Gastroesophageal sphincter (tissue), 4 donors: Measurements from ENCODE around the gene SLIT3. TPM values are rescaled to one million over a fixed set of nuclear protein-coding genes. Genes with fewer than 3 reads are reported as not detected.

Experiments used
- ATAC-seq: fragments of 150-250 bp; one replicate; pipeline ENCODE4 v1.9.1; 2016; ENCODE audit warnings: mild to moderate bottlenecking, moderate library complexity
- H3K27ac ChIP-seq, 4 donors: fragments of 200-600 bp; sonication (generic) in 3 of 4; 1 replicate in 3 of 4; 2 replicates in 1 of 4; pipeline ENCODE4 v1.5.1; 2016 to 2019
- H3K27me3 ChIP-seq: fragments of 200-600 bp; sonication (generic); one replicate; pipeline ENCODE4 v1.5.1; 2019
- H3K36me3 ChIP-seq, 2 donors: fragments of 200-600 bp; sonication (generic); one replicate each; pipeline ENCODE4 v1.5.1; 2019; ENCODE audit warnings: control low read depth in 1 of 2
- H3K4me1 ChIP-seq, 3 donors: fragments of 200-600 bp; sonication (generic); 1 replicate in 2 of 3; 2 replicates in 1 of 3; pipeline ENCODE4 v1.5.1; 2016 to 2019; ENCODE audit warnings: control low read depth in 2 of 3
- H3K4me3 ChIP-seq, 2 donors: fragments of 200-600 bp; sonication (generic); one replicate each; pipeline ENCODE4 v1.5.1; 2019; ENCODE audit warnings: mild to moderate bottlenecking in 1 of 2, moderate library complexity in 1 of 2
- H3K9me3 ChIP-seq, 3 donors: fragments of 200-600 bp; sonication (generic); one replicate each; pipeline ENCODE4 v1.5.1; 2017 to 2019; ENCODE audit warnings: control low read depth in 2 of 3
- CTCF ChIP-seq, 4 experiments: fragments of 200-600 bp in 2 of 4; fragments of 450-650 bp in 2 of 4; sonication (generic) in 1 of 4; IDR thresholded peaks; one replicate each; pipeline ENCODE4 v1.5.1; 2017 to 2019; ENCODE audit warnings: antibody characterized with exemption in 4 of 4, mild to moderate bottlenecking in 2 of 4, moderate library complexity in 2 of 4
- EP300 ChIP-seq: sonication (generic); formaldehyde crosslinking; IDR thresholded peaks from one replicate; pipeline ENCODE4 v1.6.1; 2017; ENCODE audit warnings: antibody characterized with exemption, mild to moderate bottlenecking
- POLR2A ChIP-seq, 2 donors: fragments of 450-650 bp; IDR thresholded peaks; one replicate each; pipeline ENCODE4 v1.6.1; 2017; ENCODE audit warnings: antibody characterized with exemption in 2 of 2, mild to moderate bottlenecking in 2 of 2, moderate library complexity in 1 of 2
- POLR2AphosphoS5 ChIP-seq: sonication (generic); formaldehyde crosslinking; IDR thresholded peaks from one replicate; pipeline ENCODE4 v1.6.1; 2017; ENCODE audit warnings: antibody characterized with exemption
- WGBS, 2 donors: methylation state at CpG; one replicate each; pipeline ENCODE4 v1.1.5; 2018; ENCODE audit warnings: low coverage in 1 of 2; 5-methylcytosine and 5-hydroxymethylcytosine counted together
- total RNA-seq, 4 donors: library from RNA; depleted of rRNA; stranded (reverse); fragments of >200 nt; gene quantifications; one replicate each; pipeline ENCODE4 v1.1.0, GENCODE V29; 2016

The SLIT3 gene
- total RNA-seq, 4 donors from 2014 or later, result 29.6 to 76.3 (median 31.1) TPM

GRCh38 chr5:168658394-168658793 is 642.5 kb downstream of the SLIT3 start:
- no peak for TF ChIP-seq POLR2AphosphoS5
- no peak for TF ChIP-seq POLR2A (IDR thresholded peaks at IDR 0.05)
- TF ChIP-seq CTCF (IDR thresholded peaks at IDR 0.05), result no peak
- no peak for TF ChIP-seq EP300
- no peak overlapping the region for H3K27ac ChIP-seq
- peaks cover 0 to 9% of the 10 kb centered on the region in 2 donors for H3K36me3 ChIP-seq
- H3K4me3 ChIP-seq, result no peak overlapping the region
- no peaks in the 10 kb centered on the region for H3K27me3 ChIP-seq
- ATAC-seq, result no peak
- WGBS, 2 donors, result 60 to 70% methylated on average over 1 of the region's 2 CpGs
- no peaks in the 10 kb centered on the region for H3K9me3 ChIP-seq
- H3K4me1 ChIP-seq, result peaks cover 0 to 24% (median 3%) of the 10 kb centered on the region in 3 donors

GRCh38 chr5:168656633-168657032 is 644.3 kb downstream of the SLIT3 start:
- H3K4me1 ChIP-seq, result peaks cover 0 to 24% (median 3%) of the 10 kb centered on the region in 3 donors
- no peaks in the 10 kb centered on the region for H3K27me3 ChIP-seq
- peaks cover 0 to 9% of the 10 kb centered on the region in 2 donors for H3K36me3 ChIP-seq
- no peak overlapping the region for H3K4me3 ChIP-seq
- TF ChIP-seq POLR2A (IDR thresholded peaks at IDR 0.05) (no peak), POLR2AphosphoS5 (peak; percentile 52)
- WGBS, 2 donors, result 37 to 67% methylated on average over 2 to 3 of the region's 3 CpGs
- no peaks in the 10 kb centered on the region for H3K9me3 ChIP-seq
- H3K27ac ChIP-seq, result no peak overlapping the region
- peak; percentile 66 for ATAC-seq

- 93 to 100% methylated on average over 5 of the region's 5 CpGs for WGBS, 2 donors
- no peak for ATAC-seq
These were observed 645.6 kb downstream of the SLIT3 start for GRCh38 chr5:168655316-168655715.

GRCh38 chr5:168654211-168654721 is 646.7 kb downstream of the SLIT3 start:
- ATAC-seq, result peak; percentile 28
- WGBS, 2 donors, result 17 to 37% methylated on average over 5 to 9 of the region's 10 CpGs
- no peak for TF ChIP-seq POLR2A (IDR thresholded peaks at IDR 0.05)
- Histone ChIP-seq H3K4me3 (no peak overlapping the region), H3K9me3 (no peaks in the 10 kb centered on the region), H3K36me3 (no peaks in the 10 kb centered on the region), H3K27ac (peak overlapping the region in 3 of 4 donors; percentile 20 to 41 (median 22)), H3K4me1 (peaks cover 0 to 24% (median 3%) of the 10 kb centered on the region in 3 donors), H3K27me3 (no peaks in the 10 kb centered on the region)

More at GRCh38 chr5:168655316-168655715, 645.6 kb downstream of the SLIT3 start:
- no peak overlapping the region for H3K27ac ChIP-seq
- peaks cover 0 to 24% (median 3%) of the 10 kb centered on the region in 3 donors for H3K4me1 ChIP-seq
- H3K9me3 ChIP-seq, result no peaks in the 10 kb centered on the region
- H3K27me3 ChIP-seq, result no peaks in the 10 kb centered on the region
- TF ChIP-seq CTCF (IDR thresholded peaks at IDR 0.05) (no peak), POLR2AphosphoS5 (no peak)
- no peaks in the 10 kb centered on the region for H3K36me3 ChIP-seq
- no peak overlapping the region for H3K4me3 ChIP-seq

GRCh38 chr5:168653626-168654025 is 647.3 kb downstream of the SLIT3 start:
- Histone ChIP-seq H3K4me1 (peaks cover 0 to 24% (median 3%) of the 10 kb centered on the region in 3 donors), H3K27me3 (no peaks in the 10 kb centered on the region), H3K4me3 (no peak overlapping the region), H3K36me3 (no peaks in the 10 kb centered on the region), H3K9me3 (no peaks in the 10 kb centered on the region), H3K27ac (peak overlapping the region in 1 of 4 donors; percentile 20)
- TF ChIP-seq CTCF (IDR thresholded peaks at IDR 0.05), result no peak
- no peak for TF ChIP-seq POLR2AphosphoS5
- no peak for TF ChIP-seq POLR2A (IDR thresholded peaks at IDR 0.05)
- TF ChIP-seq EP300, result no peak
- 51 to 59% methylated on average over 3 to 4 of the region's 4 CpGs for WGBS, 2 donors
- no peak for ATAC-seq

GRCh38 chr5:168651648-168652047 is 649.3 kb downstream of the SLIT3 start:
- Histone ChIP-seq H3K4me3 (no peak overlapping the region), H3K27me3 (no peaks in the 10 kb centered on the region), H3K4me1 (peaks cover 0 to 21% (median 3%) of the 10 kb centered on the region in 3 donors), H3K27ac (no peak overlapping the region), H3K9me3 (no peaks in the 10 kb centered on the region), H3K36me3 (no peaks in the 10 kb centered on the region)
- peak; percentile 83 for ATAC-seq
- TF ChIP-seq POLR2A (IDR thresholded peaks at IDR 0.05), result no peak
- TF ChIP-seq POLR2AphosphoS5, result no peak
- no peak for TF ChIP-seq CTCF (IDR thresholded peaks at IDR 0.05)
- TF ChIP-seq EP300, result no peak
